Spleen (tissue), 11 donors: ENCODE measurements around the gene ITGBL1. TPM values are rescaled to one million over a fixed set of nuclear protein-coding genes. Genes with fewer than 3 reads are reported as not detected.

Source experiments
- DNase-seq: peaks from one replicate; pipeline ENCODE4 v3.0.0-alpha.2; 2020
- H3K27ac ChIP-seq, 8 donors: fragments of 200-600 bp; sonication (generic) in 7 of 8; 1 replicate in 4 of 8; 2 replicates in 4 of 8; pipeline versions ENCODE4 v1.5.0 to v1.8.0; 2016 to 2021; ENCODE audit warnings: inconsistent platforms in 4 of 8, mild to moderate bottlenecking in 4 of 8, moderate library complexity in 1 of 8
- H3K27me3 ChIP-seq, 7 donors: fragments of 200-600 bp; sonication (generic) in 6 of 7; replicated peaks in 1 of 7; 1 replicate in 4 of 7; 2 replicates in 3 of 7; pipeline versions ENCODE4 v1.5.0 to v1.8.0; 2016 to 2021; ENCODE audit warnings: inconsistent platforms in 3 of 7, mild to moderate bottlenecking in 1 of 7
- H3K36me3 ChIP-seq, 6 donors: fragments of 200-600 bp; sonication (generic) in 5 of 6; 1 replicate in 4 of 6; 2 replicates in 2 of 6; pipeline versions ENCODE4 v1.5.0 to v1.8.0; 2016 to 2021; ENCODE audit warnings: inconsistent platforms in 2 of 6
- H3K4me1 ChIP-seq, 6 donors: fragments of 200-600 bp; sonication (generic) in 5 of 6; 1 replicate in 3 of 6; 2 replicates in 3 of 6; pipeline versions ENCODE4 v1.5.0 to v1.8.0; 2016 to 2021; ENCODE audit warnings: inconsistent platforms in 3 of 6
- H3K4me3 ChIP-seq, 8 donors: fragments of 200-600 bp; sonication (generic) in 7 of 8; 1 replicate in 4 of 8; 2 replicates in 4 of 8; pipeline versions ENCODE4 v1.5.0 to v1.8.0; 2016 to 2021; ENCODE audit warnings: inconsistent platforms in 4 of 8, mild to moderate bottlenecking in 4 of 8, moderate library complexity in 2 of 8
- H3K9me3 ChIP-seq, 8 donors: fragments of 200-600 bp; sonication (generic) in 7 of 8; 1 replicate in 4 of 8; 2 replicates in 4 of 8; pipeline versions ENCODE4 v1.5.0 to v1.8.0; 2016 to 2021; ENCODE audit warnings: inconsistent platforms in 4 of 8
- CTCF ChIP-seq, 11 experiments: fragments of 200-600 bp in 7 of 11; fragments of 450-650 bp in 4 of 11; sonication (generic) in 4 of 11; IDR thresholded peaks in 8 of 11; conservative IDR thresholded peaks in 3 of 11; 1 replicate in 7 of 11; 2 replicates in 4 of 11; pipeline versions ENCODE4 v1.4.0 to v1.8.0; 2016 to 2021; ENCODE audit warnings: antibody characterized with exemption in 11 of 11, inconsistent platforms in 4 of 11, mild to moderate bottlenecking in 1 of 11
- POLR2A ChIP-seq, 3 donors: fragments of 450-650 bp; IDR thresholded peaks; one replicate each; pipeline ENCODE4 v1.5.1; 2017; ENCODE audit warnings: antibody characterized with exemption in 3 of 3, mild to moderate bottlenecking in 1 of 3
- POLR2AphosphoS5 ChIP-seq, 3 donors: sonication (generic); formaldehyde crosslinking; IDR thresholded peaks; one replicate each; pipeline ENCODE4 v1.5.1; 2017; ENCODE audit warnings: antibody characterized with exemption in 3 of 3
- WGBS, 5 donors: extraction: QIAGEN DNeasy Blood & Tissue Kit in 3 of 5; methylation state at CpG; one replicate each; pipeline versions ENCODE4 v1.1.5 to v1.1.7; 2013 to 2018; 5-methylcytosine and 5-hydroxymethylcytosine counted together
- intact Hi-C: fragments of 100-400 bp; cut with DNase I; formaldehyde crosslinking; loops from one replicate; pipeline ENCODE4 v1.15.0; 2023; ENCODE audit warnings: low total_unique reads
- polyA plus RNA-seq, 3 donors: library from polyadenylated mRNA; stranded (reverse); fragments of 200-250 nt; gene quantifications; one replicate each; pipeline ENCODE4 v1.2.1, GENCODE V29; 2013
- total RNA-seq, 7 donors: library from RNA; depleted of rRNA in 3 of 7; stranded (reverse); fragments of >200 nt in 3 of 7; fragmentation: NEBNext Ultra II Directional in 4 of 7; extraction: Animal tissue kit (Norgen Biotek cat#: 25700) in 4 of 7; gene quantifications; one replicate each; pipeline versions ENCODE4 v1.1.0 to v1.2.1, GENCODE V29; 2016 to 2021
- donor health status: healthy with polysubstance abuse.
- donor health status: DM: no; HTN: no; CAD: no; lungs with moderate emphysema.
- donor health status: DM: no; HTN: no; CAD: no.
- donor health status: Bipolar disorder and iron deficiency.
- donor health status: healthy.
- donor health status: DM: no; HTN: no; CAD: no.
- donor health status: DM: yes; HTN: yes; CAD: no.

The ITGBL1 gene
- total and polyA plus RNA-seq, 10 donors: 0.48 to 1.6 (median 0.97) TPM; not detected in 1

- intact Hi-C loops: no loop called here
- Histone ChIP-seq H3K9me3 (no peaks in the 10 kb centered on the region), H3K36me3 (no peaks in the 10 kb centered on the region), H3K4me1 (no peaks in the 10 kb centered on the region), H3K4me3 (no peak overlapping the region), H3K27me3 (peaks cover 0 to 8% (median 0%) of the 10 kb centered on the region in 7 donors), H3K27ac (no peak overlapping the region)
- TF ChIP-seq POLR2A (IDR thresholded peaks at IDR 0.05) (no peak), POLR2AphosphoS5 (IDR thresholded peaks at IDR 0.05) (no peak), CTCF (IDR thresholded peaks at IDR 0.05 in 8 of 11, conservative IDR thresholded peaks at IDR 0.05 in 3 of 11) (no peak)
- WGBS, 5 donors: 5 to 29% (median 18%) methylated on average over 1 of the region's 1 CpG
- DNase-seq: no peak
Observed at GRCh38 chr13:101763191-101763590, 310.7 kb downstream of the ITGBL1 start.

Other genes starting within 250 kb of the ITGBL1 start
- gene NALCN, start 36.2 kb upstream of the ITGBL1 start, total RNA-seq: under 1 TPM in 5 of 7 donors, not detected in 2; 0.09 to 0.13 (median 0.09) TPM
- under 1 TPM; 0.02 to 0.06 (median 0.05) TPM for gene NALCN, start 36.2 kb upstream of the ITGBL1 start, polyA plus RNA-seq